ENCODE results near the gene PSEN2.

The PSEN2 gene

GRCh38 chr1:226904772-226905171 lies 34.4 kb downstream of the PSEN2 start:
- H3K4me2 ChIP-seq (ENCODE audit: low read length) = no peak overlapping the region
- no peak overlapping the region for H3K27ac ChIP-seq (ENCODE audit: low read length)
- H3K9me3 ChIP-seq (ENCODE audit: insufficient read depth, low read length) = no peaks in the 10 kb centered on the region
- H3K36me3 ChIP-seq (replicated peaks; ENCODE audit: low read depth, low read length) = no peaks in the 10 kb centered on the region
- H3K27me3 ChIP-seq (ENCODE audit: low read depth, low read length) = no peaks in the 10 kb centered on the region
- H2AFZ ChIP-seq (ENCODE audit: low read depth, low read length) = no peak overlapping the region
- no peak overlapping the region for H3K9ac ChIP-seq (ENCODE audit: low read length)
- no peak overlapping the region for H3K4me3 ChIP-seq (ENCODE audit: low read length)
- no peaks in the 10 kb centered on the region for H3K79me2 ChIP-seq (ENCODE audit: low read length)
- H3K4me1 ChIP-seq (ENCODE audit: low read length) = no peaks in the 10 kb centered on the region
- no peaks in the 10 kb centered on the region for H4K20me1 ChIP-seq (ENCODE audit: insufficient read depth, low read length)
- no peak for TF ChIP-seq EZH2phosphoT487 (IDR thresholded peaks at IDR 0.05; ENCODE audit: low read depth)
- TF ChIP-seq, protein P1, sequence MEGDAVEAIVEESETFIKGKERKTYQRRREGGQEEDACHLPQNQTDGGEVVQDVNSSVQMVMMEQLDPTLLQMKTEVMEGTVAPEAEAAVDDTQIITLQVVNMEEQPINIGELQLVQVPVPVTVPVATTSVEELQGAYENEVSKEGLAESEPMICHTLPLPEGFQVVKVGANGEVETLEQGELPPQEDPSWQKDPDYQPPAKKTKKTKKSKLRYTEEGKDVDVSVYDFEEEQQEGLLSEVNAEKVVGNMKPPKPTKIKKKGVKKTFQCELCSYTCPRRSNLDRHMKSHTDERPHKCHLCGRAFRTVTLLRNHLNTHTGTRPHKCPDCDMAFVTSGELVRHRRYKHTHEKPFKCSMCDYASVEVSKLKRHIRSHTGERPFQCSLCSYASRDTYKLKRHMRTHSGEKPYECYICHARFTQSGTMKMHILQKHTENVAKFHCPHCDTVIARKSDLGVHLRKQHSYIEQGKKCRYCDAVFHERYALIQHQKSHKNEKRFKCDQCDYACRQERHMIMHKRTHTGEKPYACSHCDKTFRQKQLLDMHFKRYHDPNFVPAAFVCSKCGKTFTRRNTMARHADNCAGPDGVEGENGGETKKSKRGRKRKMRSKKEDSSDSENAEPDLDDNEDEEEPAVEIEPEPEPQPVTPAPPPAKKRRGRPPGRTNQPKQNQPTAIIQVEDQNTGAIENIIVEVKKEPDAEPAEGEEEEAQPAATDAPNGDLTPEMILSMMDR (IDR thresholded peaks at IDR 0.05; ENCODE audit: low read depth, low read length) = no peak

DNA sequence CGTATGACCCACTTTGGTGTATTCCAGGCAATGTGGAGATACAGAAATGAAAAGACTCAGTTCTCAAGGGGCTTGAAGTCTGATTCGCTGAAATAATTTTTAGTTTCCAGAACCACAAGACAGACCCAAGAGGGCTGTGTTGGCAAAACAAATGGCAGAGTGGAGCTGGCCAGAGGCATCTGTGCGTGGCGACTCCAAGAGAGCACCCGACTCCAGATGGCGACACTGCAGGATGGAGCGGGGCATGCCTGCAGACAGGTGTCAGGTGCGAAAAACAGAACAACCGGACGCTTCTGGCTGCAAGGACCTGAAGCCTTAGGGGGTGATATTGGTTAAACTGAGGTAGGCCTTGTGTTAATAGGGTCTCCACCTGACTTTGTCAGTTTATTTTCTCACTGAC lies 38.0 kb downstream of the PSEN2 start:
- Histone ChIP-seq H4K20me1 (ENCODE audit: insufficient read depth, low read length) (no peaks in the 10 kb centered on the region), H3K27ac (ENCODE audit: low read length) (no peak overlapping the region), H3K9ac (ENCODE audit: low read length) (no peak overlapping the region), H3K9me3 (ENCODE audit: insufficient read depth, low read length) (no peaks in the 10 kb centered on the region), H3K79me2 (ENCODE audit: low read length) (no peaks in the 10 kb centered on the region), H3K36me3 (replicated peaks; ENCODE audit: low read depth, low read length) (no peaks in the 10 kb centered on the region), H3K4me1 (ENCODE audit: low read length) (no peaks in the 10 kb centered on the region), H3K4me2 (ENCODE audit: low read length) (no peak overlapping the region), H2AFZ (ENCODE audit: low read depth, low read length) (no peak overlapping the region), H3K27me3 (ENCODE audit: low read depth, low read length) (no peaks in the 10 kb centered on the region), H3K4me3 (ENCODE audit: low read length) (no peak overlapping the region)
- no peak for TF ChIP-seq EZH2phosphoT487 (IDR thresholded peaks at IDR 0.05; ENCODE audit: low read depth)
- TF ChIP-seq, protein P1 (IDR thresholded peaks at IDR 0.05; ENCODE audit: low read depth, low read length) = no peak

GRCh38 chr1:226908913-226909312 lies 38.5 kb downstream of the PSEN2 start:
- no peaks in the 10 kb centered on the region for H3K9me3 ChIP-seq (ENCODE audit: insufficient read depth, low read length)
- H3K9ac ChIP-seq (ENCODE audit: low read length) = no peak overlapping the region
- H3K4me1 ChIP-seq (ENCODE audit: low read length) = no peaks in the 10 kb centered on the region
- no peaks in the 10 kb centered on the region for H3K36me3 ChIP-seq (replicated peaks; ENCODE audit: low read depth, low read length)
- no peaks in the 10 kb centered on the region for H3K27me3 ChIP-seq (ENCODE audit: low read depth, low read length)
- no peak overlapping the region for H2AFZ ChIP-seq (ENCODE audit: low read depth, low read length)
- H3K79me2 ChIP-seq (ENCODE audit: low read length) = no peaks in the 10 kb centered on the region
- H3K27ac ChIP-seq (ENCODE audit: low read length) = no peak overlapping the region
- H3K4me3 ChIP-seq (ENCODE audit: low read length) = no peak overlapping the region
- H3K4me2 ChIP-seq (ENCODE audit: low read length) = no peak overlapping the region
- TF ChIP-seq, protein P1 (IDR thresholded peaks at IDR 0.05; ENCODE audit: low read depth, low read length) = no peak
- TF ChIP-seq EZH2phosphoT487 (IDR thresholded peaks at IDR 0.05; ENCODE audit: low read depth) = no peak
- no peaks in the 10 kb centered on the region for H4K20me1 ChIP-seq (ENCODE audit: insufficient read depth, low read length)

GRCh38 chr1:226912587-226913176 lies 42.3 kb downstream of the PSEN2 start:
- H3K4me2 ChIP-seq (ENCODE audit: low read length) = no peak overlapping the region
- TF ChIP-seq, protein P1 (IDR thresholded peaks at IDR 0.05; ENCODE audit: low read depth, low read length) = peak; percentile 56
- TF ChIP-seq EZH2phosphoT487 (IDR thresholded peaks at IDR 0.05; ENCODE audit: low read depth) = no peak

More at GRCh38 chr1:226912587-226913176, 42.3 kb downstream of the PSEN2 start:
- Histone ChIP-seq H3K27me3 (ENCODE audit: low read depth, low read length) (no peaks in the 10 kb centered on the region), H2AFZ (ENCODE audit: low read depth, low read length) (no peak overlapping the region), H4K20me1 (ENCODE audit: insufficient read depth, low read length) (no peaks in the 10 kb centered on the region), H3K4me3 (ENCODE audit: low read length) (no peak overlapping the region), H3K9ac (ENCODE audit: low read length) (no peak overlapping the region), H3K36me3 (replicated peaks; ENCODE audit: low read depth, low read length) (no peaks in the 10 kb centered on the region), H3K79me2 (ENCODE audit: low read length) (no peaks in the 10 kb centered on the region), H3K4me1 (ENCODE audit: low read length) (no peaks in the 10 kb centered on the region), H3K9me3 (ENCODE audit: insufficient read depth, low read length) (no peaks in the 10 kb centered on the region), H3K27ac (ENCODE audit: low read length) (no peak overlapping the region)
